ENCODE results near the gene LONRF2. TPM values are rescaled to one million over a fixed set of nuclear protein-coding genes. Genes with fewer than 3 reads are reported as not detected.

LONRF2 gene
- total and polyA plus RNA-seq, 2 of the 13 experiments (the other 11 are each of a cell fraction or from before 2014, with no cell fraction given), result not detected

DNA sequence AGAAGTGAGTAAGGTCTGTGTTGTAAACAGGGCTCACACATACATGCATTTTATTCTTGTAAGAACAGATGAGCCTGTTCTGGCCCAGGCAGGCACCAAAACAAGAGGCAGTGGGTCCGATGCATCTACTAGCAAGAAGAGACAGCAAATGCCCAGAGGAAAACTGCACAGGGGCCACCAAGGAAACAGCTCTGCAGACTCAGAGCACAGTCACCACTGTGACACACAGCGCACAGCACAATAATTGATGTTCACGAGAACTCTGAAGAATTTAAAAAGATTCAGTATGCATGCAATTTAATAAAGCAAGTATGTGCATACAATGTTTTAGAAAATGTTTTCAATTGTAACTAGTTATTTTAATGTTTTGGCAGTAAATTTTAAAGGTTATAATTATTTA is 24.8 kb downstream of the LONRF2 start:
- WGBS (ENCODE audit: low lambda C conversion rate), result 65% methylated on average over 3 of the region's 3 CpGs
- Histone ChIP-seq H2AFZ (ENCODE audit: low read length) (no peak overlapping the region), H3K9me3 (ENCODE audit: low read length) (no peaks in the 10 kb centered on the region), H3K36me3 (replicated peaks in 1 of 2; ENCODE audit: control insufficient read depth in 1 of 2, insufficient read depth in 2 of 2, low read length in 2 of 2) (no peaks in the 10 kb centered on the region), H3K4me2 (ENCODE audit: low read depth, low read length) (no peak overlapping the region), H4K20me1 (ENCODE audit: insufficient read depth, low read length) (no peaks in the 10 kb centered on the region), H3K4me3 (replicated peaks in 1 of 3; ENCODE audit: insufficient read depth in 1 of 3, low read depth in 2 of 3, low read length in 3 of 3) (no peak overlapping the region), H3K79me2 (ENCODE audit: insufficient read depth, low read length) (no peaks in the 10 kb centered on the region), H3K4me1 (ENCODE audit: insufficient read depth, low read length) (no peaks in the 10 kb centered on the region), H3K9ac (ENCODE audit: insufficient read depth, low read depth, low read length) (no peak overlapping the region), H3K27me3 (ENCODE audit: control insufficient read depth in 1 of 2, insufficient read depth in 2 of 2, low read length in 2 of 2) (peaks cover 0 to 12% of the 10 kb centered on the region in 2 experiments; a peak in 3 of 5 replicates), H3K27ac (ENCODE audit: extremely low read length, insufficient read depth, low read length) (no peak overlapping the region)
- in situ Hi-C loops (cut with HindIII; ENCODE audit: extremely low pct_ligation_motif_present, low pct_unique_long_range_greater_than_20kb) (no loop called here), intact Hi-C loops (cut with micrococcal nuclease; ENCODE audit: unreplicated experiment) (loop anchor here (5.0 kb wide), 1 partner anchor 1350 kb away; no protein-coding TSS in a partner anchor)
- no peak for DNase-seq (ENCODE audit: low spot score)
- POLR2A ChIA-PET, result no interaction called here
- CTCF ChIA-PET (ENCODE audit: low intra/inter-chr PET ratio, low total read pairs), result no interaction called here
- no peak for FAIRE-seq
- no peak for ATAC-seq
- no TSS peak for BruUV-seq (replicated peaks)
- no peak for TF ChIP-seq CHD4 (IDR thresholded peaks at IDR 0.05; ENCODE audit: borderline replicate concordance, low read length)
- TF ChIP-seq, protein P1, sequence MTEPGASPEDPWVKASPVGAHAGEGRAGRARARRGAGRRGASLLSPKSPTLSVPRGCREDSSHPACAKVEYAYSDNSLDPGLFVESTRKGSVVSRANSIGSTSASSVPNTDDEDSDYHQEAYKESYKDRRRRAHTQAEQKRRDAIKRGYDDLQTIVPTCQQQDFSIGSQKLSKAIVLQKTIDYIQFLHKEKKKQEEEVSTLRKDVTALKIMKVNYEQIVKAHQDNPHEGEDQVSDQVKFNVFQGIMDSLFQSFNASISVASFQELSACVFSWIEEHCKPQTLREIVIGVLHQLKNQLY (CRISPR knock-in tag; IDR thresholded peaks at IDR 0.05), result no peak
- no peak for TF ChIP-seq SKI (IDR thresholded peaks at IDR 0.05; ENCODE audit: partially characterized antibody)
- TF ChIP-seq ZNF430 (CRISPR knock-in tag; IDR thresholded peaks at IDR 0.05), result no peak
- no peak for TF ChIP-seq RBAK (CRISPR knock-in tag; IDR thresholded peaks at IDR 0.05)
- no peak for TF ChIP-seq ZBTB7B (CRISPR knock-in tag; IDR thresholded peaks at IDR 0.05)
- TF ChIP-seq PAF1 (CRISPR knock-in tag; IDR thresholded peaks at IDR 0.05), result no peak
- TF ChIP-seq ZNF589 (CRISPR knock-in tag; conservative IDR thresholded peaks at IDR 0.05), result no peak
- TF ChIP-seq SMARCC2 (IDR thresholded peaks at IDR 0.05), result no peak
- no peak for TF ChIP-seq ZNF768 (CRISPR knock-in tag; IDR thresholded peaks at IDR 0.05)
- no peak for TF ChIP-seq NR2C2 (CRISPR knock-in tag; IDR thresholded peaks at IDR 0.05; ENCODE audit: borderline replicate concordance)

DNA sequence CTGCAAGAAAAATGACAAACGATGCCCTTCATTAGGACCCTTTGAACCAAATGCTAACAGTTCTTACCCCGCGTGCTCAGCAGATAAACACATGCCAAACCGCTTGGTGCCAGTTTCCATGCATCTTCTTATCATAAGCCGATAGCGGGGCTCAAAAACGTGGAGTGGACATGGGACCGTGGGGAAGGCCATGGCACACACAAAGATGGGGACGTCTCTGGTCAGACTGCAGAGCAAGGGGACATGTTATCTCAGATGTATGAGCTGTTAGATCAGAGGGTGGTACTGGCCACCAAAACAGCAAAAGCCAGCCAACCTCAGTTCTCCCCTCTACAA is 28.2 kb downstream of the LONRF2 start:
- Histone ChIP-seq H3K9ac (ENCODE audit: insufficient read depth, low read depth, low read length) (no peak overlapping the region), H3K79me2 (ENCODE audit: insufficient read depth, low read length) (no peaks in the 10 kb centered on the region), H4K20me1 (ENCODE audit: insufficient read depth, low read length) (no peaks in the 10 kb centered on the region), H3K4me3 (replicated peaks in 1 of 3; ENCODE audit: insufficient read depth in 1 of 3, low read depth in 2 of 3, low read length in 3 of 3) (no peak overlapping the region), H3K27ac (ENCODE audit: extremely low read length, insufficient read depth, low read length) (no peak overlapping the region), H3K4me2 (ENCODE audit: low read depth, low read length) (no peak overlapping the region), H3K9me3 (ENCODE audit: low read length) (no peaks in the 10 kb centered on the region), H3K27me3 (ENCODE audit: control insufficient read depth in 1 of 2, insufficient read depth in 2 of 2, low read length in 2 of 2) (peaks cover 0 to 12% of the 10 kb centered on the region in 2 experiments; a peak in 3 of 5 replicates), H3K4me1 (ENCODE audit: insufficient read depth, low read length) (peaks cover 10% of the 10 kb centered on the region), H3K36me3 (replicated peaks in 1 of 2; ENCODE audit: control insufficient read depth in 1 of 2, insufficient read depth in 2 of 2, low read length in 2 of 2) (no peaks in the 10 kb centered on the region), H2AFZ (ENCODE audit: low read length) (no peak overlapping the region)
- TF ChIP-seq PHB2 (IDR thresholded peaks at IDR 0.05; ENCODE audit: partially characterized antibody) (no peak), TBL1XR1 (IDR thresholded peaks at IDR 0.05; ENCODE audit: borderline replicate concordance, low read length, partially characterized antibody) (no peak)
- TF ChIP-seq, protein P2, sequence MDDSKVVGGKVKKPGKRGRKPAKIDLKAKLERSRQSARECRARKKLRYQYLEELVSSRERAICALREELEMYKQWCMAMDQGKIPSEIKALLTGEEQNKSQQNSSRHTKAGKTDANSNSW (CRISPR knock-in tag; IDR thresholded peaks at IDR 0.05; ENCODE audit: borderline replicate concordance), result no peak
- ChIA-PET CTCF (ENCODE audit: low intra/inter-chr PET ratio, low total read pairs) (no interaction called here), POLR2A (no interaction called here)
- in situ Hi-C loops (cut with HindIII; ENCODE audit: extremely low pct_ligation_motif_present, low pct_unique_long_range_greater_than_20kb), result no loop called here
- BruUV-seq (replicated peaks), result no TSS peak
- intact Hi-C loops (cut with micrococcal nuclease; ENCODE audit: unreplicated experiment), result no loop called here
- DNase-seq (ENCODE audit: low spot score) (no peak), FAIRE-seq (no peak), ATAC-seq (no peak)
- WGBS (ENCODE audit: low lambda C conversion rate), result 42% methylated on average over 9 of the region's 9 CpGs
